ENCODE results near the gene ATG13.
"Not testable (repeated sequence)": the region's sequence is repeated elsewhere in the genome, so short reads cannot be mapped to it uniquely, and the experiment has no call there.

DNA sequence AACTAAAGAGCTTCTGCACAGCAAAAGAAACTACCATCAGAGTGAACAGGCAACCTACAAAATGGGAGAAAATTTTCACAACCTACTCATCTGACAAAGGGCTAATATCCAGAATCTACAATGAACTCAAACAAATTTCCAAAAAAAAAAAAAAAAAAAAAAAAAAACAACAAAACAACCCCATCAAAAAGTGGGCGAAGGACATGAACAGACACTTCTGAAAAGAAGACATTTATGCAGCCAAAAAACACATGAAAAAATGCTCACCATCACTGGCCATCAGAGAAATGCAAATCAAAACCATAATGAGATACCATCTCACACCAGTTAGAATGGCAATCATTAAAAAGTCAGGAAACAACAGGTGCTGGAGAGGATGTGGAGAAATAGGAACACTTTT lies 33.8 kb upstream of the ATG13 start:
- TF ChIP-seq, protein P1, sequence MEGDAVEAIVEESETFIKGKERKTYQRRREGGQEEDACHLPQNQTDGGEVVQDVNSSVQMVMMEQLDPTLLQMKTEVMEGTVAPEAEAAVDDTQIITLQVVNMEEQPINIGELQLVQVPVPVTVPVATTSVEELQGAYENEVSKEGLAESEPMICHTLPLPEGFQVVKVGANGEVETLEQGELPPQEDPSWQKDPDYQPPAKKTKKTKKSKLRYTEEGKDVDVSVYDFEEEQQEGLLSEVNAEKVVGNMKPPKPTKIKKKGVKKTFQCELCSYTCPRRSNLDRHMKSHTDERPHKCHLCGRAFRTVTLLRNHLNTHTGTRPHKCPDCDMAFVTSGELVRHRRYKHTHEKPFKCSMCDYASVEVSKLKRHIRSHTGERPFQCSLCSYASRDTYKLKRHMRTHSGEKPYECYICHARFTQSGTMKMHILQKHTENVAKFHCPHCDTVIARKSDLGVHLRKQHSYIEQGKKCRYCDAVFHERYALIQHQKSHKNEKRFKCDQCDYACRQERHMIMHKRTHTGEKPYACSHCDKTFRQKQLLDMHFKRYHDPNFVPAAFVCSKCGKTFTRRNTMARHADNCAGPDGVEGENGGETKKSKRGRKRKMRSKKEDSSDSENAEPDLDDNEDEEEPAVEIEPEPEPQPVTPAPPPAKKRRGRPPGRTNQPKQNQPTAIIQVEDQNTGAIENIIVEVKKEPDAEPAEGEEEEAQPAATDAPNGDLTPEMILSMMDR (IDR thresholded peaks at IDR 0.05; ENCODE audit: poor library complexity, severe bottlenecking), result not testable (repeated sequence)
- TF ChIP-seq EP300 (conservative IDR thresholded peaks at IDR 0.05; ENCODE audit: poor library complexity, severe bottlenecking), result not testable (repeated sequence)
